Measurements from ENCODE around the gene INTS2.
"Not testable (repeated sequence)": the region's sequence is repeated elsewhere in the genome, so short reads cannot be mapped to it uniquely, and the experiment has no call there.

INTS2 gene

DNA sequence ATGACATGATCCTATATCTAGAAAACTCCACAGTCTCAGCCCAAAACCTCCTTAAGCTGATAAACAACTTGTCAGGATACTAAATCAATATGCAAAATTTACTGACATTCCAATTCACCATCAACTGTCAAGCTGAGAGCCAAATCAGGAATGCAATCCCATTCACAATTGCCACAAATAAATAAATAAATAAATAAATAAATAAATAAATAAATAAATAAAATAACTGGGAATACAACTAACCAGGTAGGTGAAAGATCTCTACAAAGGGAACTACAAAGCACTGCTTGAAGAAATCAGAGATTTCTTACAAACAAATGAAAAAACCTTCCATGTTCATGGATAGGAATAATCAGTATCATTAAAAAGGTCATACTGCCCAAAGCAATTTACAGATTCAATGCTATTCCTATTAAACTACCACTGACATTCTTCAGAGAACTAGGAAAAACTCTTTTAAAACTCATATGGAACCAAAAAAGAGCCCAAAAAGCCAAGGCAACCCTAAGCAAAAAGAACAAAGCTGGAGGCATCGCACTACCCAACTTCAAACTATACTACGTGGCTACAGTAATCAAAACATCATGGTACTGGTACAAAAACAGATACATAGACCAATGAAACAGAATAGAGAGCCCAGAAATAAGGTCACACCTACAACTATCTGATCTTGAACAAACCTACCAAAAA lies 102.2 kb downstream of the INTS2 start:
- peaks cover 6% of the 10 kb centered on the region for H3K36me3 Mint-ChIP-seq (ENCODE audit: insufficient read depth)
- DNase-seq (ENCODE audit: low spot score in 2 of 2) (no peak), ATAC-seq (replicated peaks; ENCODE audit: extremely low read depth, poor library complexity, severe bottlenecking) (no peak)
- no peaks in the 10 kb centered on the region for H3K4me1 Mint-ChIP-seq
- no peak overlapping the region for H3K27ac Mint-ChIP-seq (ENCODE audit: low read depth)
- H3K9me3 Mint-ChIP-seq, result peaks cover 5% of the 10 kb centered on the region
- no peak overlapping the region for H3K4me3 Mint-ChIP-seq
- no peaks in the 10 kb centered on the region for H3K27me3 Mint-ChIP-seq

DNA sequence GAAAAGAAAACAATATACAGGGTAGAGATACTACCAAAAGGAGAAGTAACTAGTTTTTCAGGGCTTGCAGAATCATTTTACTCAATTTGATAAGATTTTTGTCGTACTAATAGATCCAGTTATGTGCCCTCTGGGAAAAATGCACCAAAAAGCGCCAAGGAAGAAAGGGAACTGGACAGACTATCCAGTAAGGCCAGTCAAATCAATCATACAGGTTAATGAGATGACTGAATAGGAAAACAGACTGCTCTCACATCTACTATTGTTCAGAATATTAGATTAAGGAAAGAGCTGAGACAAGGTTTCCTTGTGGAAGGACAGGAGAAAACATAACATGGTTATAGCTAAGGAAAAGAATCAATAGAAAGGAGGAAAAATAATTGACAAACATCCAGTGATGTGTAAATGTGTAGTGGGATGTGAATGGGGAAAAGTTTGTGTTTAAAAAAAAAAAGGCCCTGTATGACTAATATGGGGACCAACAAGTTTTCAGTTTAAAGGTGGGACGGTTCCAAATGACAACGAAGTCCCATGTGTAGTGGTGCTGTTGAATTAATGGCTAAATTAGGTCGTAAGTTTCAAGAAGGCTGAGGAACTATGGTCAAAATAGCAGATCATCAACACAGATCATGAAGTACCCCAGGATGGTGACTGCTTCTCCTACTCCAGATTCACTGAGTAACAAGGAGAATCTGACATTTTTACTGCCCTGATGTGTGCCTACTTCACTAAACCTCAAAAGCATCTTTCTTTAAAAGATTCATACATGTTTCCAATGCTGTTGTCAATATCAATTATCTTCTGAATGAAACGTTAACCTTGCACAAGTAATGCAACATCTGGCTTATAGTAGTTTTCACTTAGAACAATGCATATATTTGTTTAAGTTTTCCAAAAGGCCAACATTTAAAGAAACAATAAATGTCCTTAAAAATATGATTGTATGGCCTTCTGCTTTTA lies 105.2 kb downstream of the INTS2 start:
- ATAC-seq (replicated peaks; ENCODE audit: extremely low read depth, poor library complexity, severe bottlenecking) (no peak), DNase-seq (ENCODE audit: low spot score in 2 of 2) (no peak)
- H3K4me1 Mint-ChIP-seq, result no peaks in the 10 kb centered on the region
- no peak overlapping the region for H3K27ac Mint-ChIP-seq (ENCODE audit: low read depth)
- H3K27me3 Mint-ChIP-seq, result no peaks in the 10 kb centered on the region
- H3K36me3 Mint-ChIP-seq (ENCODE audit: insufficient read depth), result peaks cover 7% of the 10 kb centered on the region
- H3K9me3 Mint-ChIP-seq, result no peaks in the 10 kb centered on the region
- H3K4me3 Mint-ChIP-seq, result no peak overlapping the region

DNA sequence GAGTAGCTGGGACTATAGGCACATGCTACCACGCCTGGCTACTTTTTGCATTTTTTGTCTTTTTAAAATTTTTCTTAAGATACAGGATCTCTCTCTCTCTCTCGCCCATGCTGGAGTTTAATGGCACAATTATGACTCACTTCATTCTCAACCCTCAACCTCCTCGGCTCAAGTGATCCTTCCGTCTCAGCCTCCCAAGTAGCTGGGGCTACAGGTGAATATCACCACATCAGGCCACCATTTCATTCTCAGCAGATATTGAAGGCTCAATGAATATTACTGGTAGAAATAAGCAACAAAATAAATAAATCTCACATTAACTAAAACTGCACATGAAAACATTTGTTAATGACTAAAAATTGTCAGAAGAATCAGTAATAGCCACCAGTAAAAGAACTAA lies 106.1 kb downstream of the INTS2 start:
- no peak for ATAC-seq (replicated peaks; ENCODE audit: extremely low read depth, poor library complexity, severe bottlenecking)
- peaks cover 7% of the 10 kb centered on the region for H3K36me3 Mint-ChIP-seq (ENCODE audit: insufficient read depth)
- H3K9me3 Mint-ChIP-seq, result no peaks in the 10 kb centered on the region
- no peaks in the 10 kb centered on the region for H3K4me1 Mint-ChIP-seq
- H3K27ac Mint-ChIP-seq (ENCODE audit: low read depth), result no peak overlapping the region
- no peak overlapping the region for H3K4me3 Mint-ChIP-seq
- H3K27me3 Mint-ChIP-seq, result no peaks in the 10 kb centered on the region
- DNase-seq (ENCODE audit: low spot score in 2 of 2), result no peak

DNA sequence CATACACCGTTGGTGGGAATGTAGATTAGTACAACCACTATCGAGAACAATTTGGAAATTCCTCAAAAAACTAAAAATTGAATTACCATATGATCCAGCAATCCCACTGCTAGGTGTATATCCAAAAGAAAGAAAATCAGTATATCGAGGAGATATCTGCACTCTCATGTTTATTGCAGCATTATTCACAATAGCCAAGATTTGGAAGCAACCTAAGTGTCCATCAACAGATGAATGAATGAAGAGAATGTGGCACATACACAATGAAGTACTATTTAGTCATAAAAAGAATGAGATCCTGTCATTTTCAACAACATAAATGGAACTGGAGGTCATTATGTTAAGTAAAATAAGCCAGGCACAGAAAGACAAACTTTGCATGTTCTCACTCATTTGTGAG lies 108.5 kb downstream of the INTS2 start:
- not testable (repeated sequence) for H3K27ac Mint-ChIP-seq (ENCODE audit: low read depth); H3K27me3 Mint-ChIP-seq; H3K36me3 Mint-ChIP-seq (ENCODE audit: insufficient read depth); H3K4me1 Mint-ChIP-seq; H3K9me3 Mint-ChIP-seq; H3K4me3 Mint-ChIP-seq; DNase-seq (ENCODE audit: low spot score in 2 of 2); ATAC-seq (replicated peaks; ENCODE audit: extremely low read depth, poor library complexity, severe bottlenecking)

DNA sequence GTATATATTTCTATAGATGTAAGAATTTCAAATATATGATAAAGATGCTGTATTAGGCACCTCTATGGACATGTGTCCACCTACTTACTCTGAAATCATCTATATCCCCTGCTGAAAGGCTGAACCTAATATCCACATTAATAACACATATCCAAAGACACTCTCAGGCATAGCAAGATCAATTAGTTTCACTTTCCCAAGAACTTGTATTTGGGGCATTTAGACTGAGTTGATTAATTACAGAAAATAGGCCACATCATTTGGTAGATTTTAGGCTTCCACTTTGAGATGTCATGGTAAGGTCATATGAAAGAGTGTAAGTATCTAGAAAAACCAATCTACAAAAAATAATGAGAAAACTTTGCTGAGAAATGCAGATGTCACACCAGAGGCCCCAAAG lies 109.6 kb downstream of the INTS2 start:
- H3K36me3 Mint-ChIP-seq (ENCODE audit: insufficient read depth), result peaks cover 5% of the 10 kb centered on the region
- ATAC-seq (replicated peaks; ENCODE audit: extremely low read depth, poor library complexity, severe bottlenecking), result no peak
- no peaks in the 10 kb centered on the region for H3K9me3 Mint-ChIP-seq
- H3K27me3 Mint-ChIP-seq, result no peaks in the 10 kb centered on the region
- H3K27ac Mint-ChIP-seq (ENCODE audit: low read depth), result no peak overlapping the region
- no peaks in the 10 kb centered on the region for H3K4me1 Mint-ChIP-seq
- H3K4me3 Mint-ChIP-seq, result no peak overlapping the region
- DNase-seq (ENCODE audit: low spot score in 2 of 2), result no peak

DNA sequence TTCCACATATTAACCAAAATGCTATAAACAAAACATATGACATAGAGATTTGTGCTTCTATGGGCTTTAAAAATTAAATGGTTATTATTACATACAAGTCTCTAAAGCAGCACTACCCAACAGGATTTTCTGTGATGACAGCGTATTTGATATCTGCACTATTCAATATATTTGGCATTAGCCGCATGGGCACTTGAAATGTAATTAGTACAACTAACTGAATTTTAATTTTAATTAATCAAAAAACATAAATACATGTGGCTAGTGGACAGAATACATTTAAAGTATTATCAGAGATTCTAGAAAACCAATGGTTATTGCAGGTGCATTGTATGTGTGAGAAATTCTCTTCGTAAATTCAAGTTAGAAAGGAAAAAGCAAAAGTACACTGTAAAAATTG lies 110.3 kb downstream of the INTS2 start:
- H3K4me1 Mint-ChIP-seq, result no peaks in the 10 kb centered on the region
- no peak overlapping the region for H3K4me3 Mint-ChIP-seq
- H3K27ac Mint-ChIP-seq (ENCODE audit: low read depth), result no peak overlapping the region
- peaks cover 5% of the 10 kb centered on the region for H3K36me3 Mint-ChIP-seq (ENCODE audit: insufficient read depth)
- ATAC-seq (replicated peaks; ENCODE audit: extremely low read depth, poor library complexity, severe bottlenecking) (no peak), DNase-seq (ENCODE audit: low spot score in 2 of 2) (no peak)
- no peaks in the 10 kb centered on the region for H3K9me3 Mint-ChIP-seq
- no peaks in the 10 kb centered on the region for H3K27me3 Mint-ChIP-seq

DNA sequence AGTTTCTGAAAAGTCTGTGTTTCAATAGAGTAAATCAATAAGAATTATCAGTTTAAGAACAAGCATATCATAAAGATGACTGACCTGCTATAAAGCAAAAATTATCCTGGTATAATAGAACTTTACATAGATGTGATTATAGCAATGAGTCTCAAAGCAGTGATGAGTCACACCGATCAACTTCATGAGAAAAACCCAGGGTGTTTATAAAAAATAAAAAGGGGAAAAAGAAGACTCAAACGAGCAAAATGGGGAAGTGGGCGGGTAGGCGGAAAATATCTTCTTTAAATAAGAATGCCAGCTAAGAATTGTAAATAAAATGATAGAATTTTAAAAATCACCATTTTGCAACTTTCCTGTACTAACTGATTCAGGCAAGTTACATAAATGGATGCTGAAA lies 111.2 kb downstream of the INTS2 start:
- ATAC-seq (replicated peaks; ENCODE audit: extremely low read depth, poor library complexity, severe bottlenecking), result no peak
- H3K36me3 Mint-ChIP-seq (ENCODE audit: insufficient read depth), result peaks cover 5% of the 10 kb centered on the region
- H3K27ac Mint-ChIP-seq (ENCODE audit: low read depth), result no peak overlapping the region
- no peaks in the 10 kb centered on the region for H3K9me3 Mint-ChIP-seq
- H3K27me3 Mint-ChIP-seq, result no peaks in the 10 kb centered on the region
- H3K4me1 Mint-ChIP-seq, result no peaks in the 10 kb centered on the region
- H3K4me3 Mint-ChIP-seq, result no peak overlapping the region
- no peak for DNase-seq (ENCODE audit: low spot score in 2 of 2)

DNA sequence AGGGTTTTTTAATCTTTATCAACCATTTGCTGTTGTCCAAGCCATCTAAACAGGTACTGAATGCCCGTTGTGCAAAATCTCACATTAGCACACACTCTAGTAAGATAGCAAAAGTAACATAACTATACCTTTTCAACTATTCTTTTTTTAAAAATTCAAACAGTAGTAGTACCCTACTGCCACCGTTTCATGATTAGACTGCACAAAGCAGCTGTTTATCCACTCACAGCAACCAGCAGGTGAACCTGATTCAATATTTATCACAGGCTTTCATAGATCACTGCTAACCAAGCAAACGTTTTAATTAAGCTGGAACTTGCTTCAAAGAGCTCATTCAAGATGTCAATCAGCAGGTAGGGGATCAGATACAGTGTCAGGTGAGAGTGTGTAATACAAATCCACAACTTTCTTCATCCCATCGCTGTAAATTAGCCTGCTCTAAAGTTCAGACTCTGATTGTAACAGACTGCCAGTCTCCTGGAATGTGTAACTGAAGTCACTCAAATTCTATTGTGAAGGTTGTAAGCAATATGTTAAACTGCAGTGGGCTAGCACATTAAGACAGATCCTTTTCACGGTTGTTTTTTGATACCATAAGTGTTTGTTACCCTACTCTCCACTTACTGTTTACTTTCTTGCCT lies 111.8 kb downstream of the INTS2 start:
- no peaks in the 10 kb centered on the region for H3K27me3 Mint-ChIP-seq
- H3K4me3 Mint-ChIP-seq, result no peak overlapping the region
- peaks cover 5% of the 10 kb centered on the region for H3K36me3 Mint-ChIP-seq (ENCODE audit: insufficient read depth)
- H3K9me3 Mint-ChIP-seq, result no peaks in the 10 kb centered on the region
- H3K27ac Mint-ChIP-seq (ENCODE audit: low read depth), result no peak overlapping the region
- no peaks in the 10 kb centered on the region for H3K4me1 Mint-ChIP-seq
- DNase-seq (ENCODE audit: low spot score in 2 of 2) (no peak), ATAC-seq (replicated peaks; ENCODE audit: extremely low read depth, poor library complexity, severe bottlenecking) (no peak)

Measured in central memory CD8-positive, alpha-beta T cell (primary cell).